ENCODE measurements around the gene PAQR5. TPM values are rescaled to one million over a fixed set of nuclear protein-coding genes. Genes with fewer than 3 reads are reported as not detected.
A peak's percentile ranks its signal among the peaks of the same experiment; 100 is the strongest.

Gene PAQR5
- total RNA-seq, 2 donors from 2014 or later, result 43.6 to 55.6 TPM

DNA sequence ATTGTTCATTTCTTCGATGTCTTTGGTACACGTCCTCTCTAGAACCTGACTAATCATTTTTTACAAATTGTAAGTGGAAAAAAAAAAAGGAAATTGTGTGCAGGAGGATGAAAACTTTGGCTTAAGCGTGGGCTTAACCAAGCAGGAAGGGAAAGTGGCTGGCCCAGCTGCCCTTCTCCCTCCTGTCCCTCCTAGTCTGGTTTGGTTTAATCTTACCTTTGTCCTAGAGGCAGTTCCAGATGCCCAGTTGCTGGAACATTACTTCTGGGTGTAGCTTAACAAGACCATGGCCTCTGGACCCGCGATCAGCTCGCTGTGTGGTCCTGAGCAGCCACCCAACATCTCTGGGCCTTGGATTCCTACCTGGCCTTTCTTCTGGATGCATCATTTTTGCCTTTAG lies 15.4 kb downstream of the PAQR5 start:
- Mint-ChIP-seq H3K27ac (no peak overlapping the region), H3K36me3 (ENCODE audit: low read depth) (peaks cover 7% of the 10 kb centered on the region), H3K27me3 (ENCODE audit: insufficient read depth) (no peaks in the 10 kb centered on the region), H3K4me3 (no peak overlapping the region), H3K9me3 (no peaks in the 10 kb centered on the region), H3K4me1 (peaks cover 23% of the 10 kb centered on the region)
- Histone ChIP-seq H3K27me3 (ENCODE audit: control insufficient read depth, insufficient read depth, low read length, poor library complexity, severe bottlenecking) (no peaks in the 10 kb centered on the region), H3K36me3 (ENCODE audit: control insufficient read depth, insufficient read depth, low read length) (peaks cover 9% of the 10 kb centered on the region), H3K9me3 (ENCODE audit: control insufficient read depth, low read length) (no peaks in the 10 kb centered on the region), H3K27ac (ENCODE audit: low read depth, low read length) (no peak overlapping the region), H3K4me3 (ENCODE audit: low read length) (no peak overlapping the region), H3K9ac (ENCODE audit: extremely low read depth, low read length, poor library complexity, severe bottlenecking) (no peak overlapping the region), H3K4me1 (ENCODE audit: control insufficient read depth, insufficient read depth, low read length) (peaks cover 6% of the 10 kb centered on the region)
- DNase-seq, result no peak
- TF ChIP-seq, protein P1, sequence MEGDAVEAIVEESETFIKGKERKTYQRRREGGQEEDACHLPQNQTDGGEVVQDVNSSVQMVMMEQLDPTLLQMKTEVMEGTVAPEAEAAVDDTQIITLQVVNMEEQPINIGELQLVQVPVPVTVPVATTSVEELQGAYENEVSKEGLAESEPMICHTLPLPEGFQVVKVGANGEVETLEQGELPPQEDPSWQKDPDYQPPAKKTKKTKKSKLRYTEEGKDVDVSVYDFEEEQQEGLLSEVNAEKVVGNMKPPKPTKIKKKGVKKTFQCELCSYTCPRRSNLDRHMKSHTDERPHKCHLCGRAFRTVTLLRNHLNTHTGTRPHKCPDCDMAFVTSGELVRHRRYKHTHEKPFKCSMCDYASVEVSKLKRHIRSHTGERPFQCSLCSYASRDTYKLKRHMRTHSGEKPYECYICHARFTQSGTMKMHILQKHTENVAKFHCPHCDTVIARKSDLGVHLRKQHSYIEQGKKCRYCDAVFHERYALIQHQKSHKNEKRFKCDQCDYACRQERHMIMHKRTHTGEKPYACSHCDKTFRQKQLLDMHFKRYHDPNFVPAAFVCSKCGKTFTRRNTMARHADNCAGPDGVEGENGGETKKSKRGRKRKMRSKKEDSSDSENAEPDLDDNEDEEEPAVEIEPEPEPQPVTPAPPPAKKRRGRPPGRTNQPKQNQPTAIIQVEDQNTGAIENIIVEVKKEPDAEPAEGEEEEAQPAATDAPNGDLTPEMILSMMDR (conservative IDR thresholded peaks at IDR 0.05), result no peak
- WGBS, 2 experiments (ENCODE audit: insufficient coverage in 1 of 2, insufficient read length in 1 of 2), result 97 to 100% methylated on average over 4 to 6 of the region's 6 CpGs

DNA sequence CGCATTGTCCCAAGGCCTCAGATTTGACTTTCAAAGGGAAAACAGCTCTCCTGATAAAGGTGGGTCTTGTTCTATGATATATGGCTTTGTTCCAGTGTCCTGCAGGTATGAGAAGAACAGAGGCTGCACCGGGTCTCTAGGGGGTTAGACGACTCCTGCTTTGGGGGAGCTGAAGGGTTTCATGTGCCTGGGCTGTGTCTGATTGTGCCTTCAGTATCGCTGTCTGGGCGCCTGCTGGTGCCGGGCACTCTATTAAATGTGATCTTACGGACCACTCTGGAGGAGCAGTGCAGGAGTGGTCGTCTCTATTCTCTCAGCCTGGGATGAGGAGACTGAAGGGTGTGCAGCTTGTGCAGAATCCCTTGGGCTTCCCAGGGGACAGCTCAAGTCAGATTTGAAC lies 16.0 kb downstream of the PAQR5 start:
- Mint-ChIP-seq H3K4me3 (no peak overlapping the region), H3K9me3 (no peaks in the 10 kb centered on the region)

DNA sequence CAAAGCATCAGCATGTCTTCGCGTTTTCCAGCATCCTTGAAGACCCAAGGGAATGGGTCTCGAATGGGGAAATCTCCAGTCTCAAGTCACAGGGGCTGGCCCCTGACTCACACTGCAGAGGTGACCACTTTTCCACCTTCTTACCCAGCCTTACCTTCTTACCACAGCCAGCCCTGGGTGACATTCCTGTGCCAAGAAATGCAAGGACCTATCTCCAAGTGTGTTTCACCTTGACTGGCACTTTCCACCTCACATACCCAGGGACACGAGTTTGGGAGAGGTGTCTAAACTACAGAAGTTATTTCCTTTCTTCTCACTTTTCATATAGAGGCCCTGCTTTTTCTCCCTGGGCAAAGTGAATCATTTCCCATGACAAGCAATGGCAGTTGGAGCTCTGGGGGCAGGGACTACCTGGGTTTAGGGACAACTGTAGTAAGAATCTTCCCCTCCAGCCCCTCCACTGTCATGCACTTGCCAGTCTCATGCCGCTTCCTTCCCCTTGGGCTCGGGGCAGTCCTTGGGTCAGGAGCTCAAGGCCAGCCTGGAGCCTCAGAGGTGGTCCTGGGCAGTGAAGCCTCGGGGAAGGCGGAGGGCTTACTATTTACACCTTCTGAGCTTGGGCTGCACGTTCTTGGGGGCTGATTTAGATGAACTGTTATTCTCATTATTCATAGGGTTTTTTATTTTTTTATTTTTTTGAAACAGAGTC lies 16.8 kb downstream of the PAQR5 start:
- peaks cover 9% of the 10 kb centered on the region for H3K36me3 ChIP-seq (ENCODE audit: control insufficient read depth, insufficient read depth, low read length)
- H3K27ac ChIP-seq (ENCODE audit: low read depth, low read length), result no peak overlapping the region
- no peaks in the 10 kb centered on the region for H3K27me3 ChIP-seq (ENCODE audit: control insufficient read depth, insufficient read depth, low read length, poor library complexity, severe bottlenecking)
- no peaks in the 10 kb centered on the region for H3K9me3 ChIP-seq (ENCODE audit: control insufficient read depth, low read length)
- WGBS, 2 experiments (ENCODE audit: insufficient coverage in 1 of 2, insufficient read length in 1 of 2), result 91 to 100% methylated on average over 1 to 9 of the region's 9 CpGs
- H3K27me3 Mint-ChIP-seq (ENCODE audit: insufficient read depth), result no peaks in the 10 kb centered on the region
- TF ChIP-seq, protein P1 (conservative IDR thresholded peaks at IDR 0.05), result no peak
- no peak overlapping the region for H3K4me3 Mint-ChIP-seq
- peaks cover 34% of the 10 kb centered on the region for H3K4me1 Mint-ChIP-seq
- no peak overlapping the region for H3K4me3 ChIP-seq (ENCODE audit: low read length)
- peaks cover 18% of the 10 kb centered on the region for H3K4me1 ChIP-seq (ENCODE audit: control insufficient read depth, insufficient read depth, low read length)
- H3K36me3 Mint-ChIP-seq (ENCODE audit: low read depth), result peaks cover 2% of the 10 kb centered on the region
- H3K9ac ChIP-seq (ENCODE audit: extremely low read depth, low read length, poor library complexity, severe bottlenecking), result no peak overlapping the region
- DNase-seq, result no peak
- H3K27ac Mint-ChIP-seq, result no peak overlapping the region
- no peaks in the 10 kb centered on the region for H3K9me3 Mint-ChIP-seq

More for the DNA sequence above, 16.0 kb downstream of the PAQR5 start:
- Histone ChIP-seq H3K27me3 (ENCODE audit: control insufficient read depth, insufficient read depth, low read length, poor library complexity, severe bottlenecking) (no peaks in the 10 kb centered on the region), H3K4me3 (ENCODE audit: low read length) (no peak overlapping the region), H3K4me1 (ENCODE audit: control insufficient read depth, insufficient read depth, low read length) (peaks cover 12% of the 10 kb centered on the region), H3K27ac (ENCODE audit: low read depth, low read length) (no peak overlapping the region), H3K9ac (ENCODE audit: extremely low read depth, low read length, poor library complexity, severe bottlenecking) (no peak overlapping the region), H3K36me3 (ENCODE audit: control insufficient read depth, insufficient read depth, low read length) (peaks cover 9% of the 10 kb centered on the region), H3K9me3 (ENCODE audit: control insufficient read depth, low read length) (no peaks in the 10 kb centered on the region)
- DNase-seq, result no peak
- Mint-ChIP-seq H3K27me3 (ENCODE audit: insufficient read depth) (no peaks in the 10 kb centered on the region), H3K4me1 (peaks cover 29% of the 10 kb centered on the region), H3K27ac (peak overlapping the region; percentile 21), H3K36me3 (ENCODE audit: low read depth) (peaks cover 4% of the 10 kb centered on the region)
- WGBS, 2 experiments (ENCODE audit: insufficient coverage in 1 of 2, insufficient read length in 1 of 2), result 89 to 95% methylated on average over 5 to 8 of the region's 8 CpGs
- TF ChIP-seq, protein P1 (conservative IDR thresholded peaks at IDR 0.05), result no peak
